ENCODE data around the gene FTO.
A peak's percentile ranks its signal among the peaks of the same experiment; 100 is the strongest.
"Not testable (repeated sequence)": the region's sequence is repeated elsewhere in the genome, so short reads cannot be mapped to it uniquely, and the experiment has no call there.

FTO gene

DNA sequence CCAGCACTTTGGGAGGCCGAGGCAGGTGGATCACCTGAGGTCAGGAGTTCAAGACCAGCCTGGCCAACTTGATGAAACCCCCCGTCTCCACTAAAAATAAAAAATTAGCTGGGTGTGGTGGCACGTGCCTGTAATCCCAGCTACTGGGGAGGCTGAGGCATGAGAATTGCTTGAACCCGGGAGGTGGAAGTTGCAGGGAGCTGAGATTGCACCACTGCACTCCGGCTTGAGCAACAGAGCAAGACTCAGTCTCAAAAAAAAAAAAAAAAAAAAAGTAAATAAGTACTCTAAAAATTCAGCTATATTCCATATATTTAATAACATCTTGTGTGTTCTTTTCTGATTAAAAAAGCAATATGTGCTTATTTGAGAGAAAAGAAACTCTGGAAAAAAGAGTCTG is 142.6 kb downstream of the FTO start:
- H3K9me3 Mint-ChIP-seq, H3K4me3 Mint-ChIP-seq, H3K27me3 Mint-ChIP-seq, H3K36me3 Mint-ChIP-seq, DNase-seq, H3K27ac Mint-ChIP-seq, CTCF ChIA-PET: not testable (repeated sequence)
- H3K4me1 Mint-ChIP-seq = peaks cover 12% of the 10 kb centered on the region

DNA sequence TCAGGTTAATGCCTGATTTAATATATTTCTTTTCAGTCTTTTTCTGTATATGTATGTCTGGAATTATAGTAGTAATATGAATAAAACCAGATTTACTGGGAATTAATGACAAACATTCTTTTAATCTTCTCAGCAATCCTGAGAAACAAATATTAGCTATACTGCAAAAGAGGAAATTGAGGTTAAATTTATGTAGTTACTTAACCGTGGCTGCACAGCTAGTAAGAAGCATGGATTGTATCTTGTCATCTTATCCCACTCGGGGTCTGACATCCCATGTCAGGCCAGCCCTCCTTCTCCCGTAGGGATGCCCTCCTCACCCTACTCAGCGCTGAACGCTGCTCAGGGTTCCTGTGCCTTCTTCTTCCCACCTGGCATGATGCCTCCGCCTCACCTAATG is 143.0 kb downstream of the FTO start:
- DNase-seq = no peak
- Mint-ChIP-seq H3K27me3 (no peaks in the 10 kb centered on the region), H3K27ac (no peak overlapping the region), H3K36me3 (peaks cover 3% of the 10 kb centered on the region), H3K9me3 (no peaks in the 10 kb centered on the region), H3K4me1 (peaks cover 12% of the 10 kb centered on the region), H3K4me3 (no peak overlapping the region)
- CTCF ChIA-PET = no interaction called here

DNA sequence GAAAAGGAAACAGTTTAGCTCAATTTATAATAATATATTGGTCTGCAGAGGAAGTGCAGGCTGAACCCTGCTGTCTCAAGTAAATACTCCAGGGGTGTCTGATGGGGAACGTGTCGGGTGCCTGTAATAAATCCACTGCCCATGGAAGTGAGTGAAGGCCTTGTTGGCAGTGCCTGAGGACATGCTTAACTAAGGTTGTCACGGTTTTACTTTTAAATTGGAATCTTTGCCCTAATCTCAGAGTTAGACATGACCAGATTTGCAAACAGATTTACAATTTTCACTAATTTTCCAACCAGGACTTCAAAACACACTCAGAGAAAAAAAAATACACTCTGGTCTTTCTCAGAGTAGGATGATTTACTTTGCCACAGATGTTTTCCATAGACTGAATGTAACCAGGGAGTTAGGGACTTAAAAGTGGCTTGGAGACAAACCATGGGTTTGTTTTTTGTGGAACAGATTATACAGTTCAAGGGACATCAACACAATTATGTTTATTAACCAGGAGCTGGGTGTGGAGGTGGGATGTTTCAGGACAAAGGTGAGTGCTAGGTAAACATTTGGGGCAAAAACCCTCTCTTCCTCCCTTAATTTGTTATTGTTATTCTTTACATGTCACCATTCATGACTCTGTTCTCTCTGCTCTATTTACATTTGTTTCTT is 144.5 kb downstream of the FTO start:
- Mint-ChIP-seq H3K9me3 (no peaks in the 10 kb centered on the region), H3K27me3 (no peaks in the 10 kb centered on the region), H3K27ac (peak overlapping the region; percentile 21), H3K4me3 (no peak overlapping the region), H3K36me3 (peaks cover 6% of the 10 kb centered on the region), H3K4me1 (peaks cover 12% of the 10 kb centered on the region)
- CTCF ChIA-PET = no interaction called here
- no peak for DNase-seq

DNA sequence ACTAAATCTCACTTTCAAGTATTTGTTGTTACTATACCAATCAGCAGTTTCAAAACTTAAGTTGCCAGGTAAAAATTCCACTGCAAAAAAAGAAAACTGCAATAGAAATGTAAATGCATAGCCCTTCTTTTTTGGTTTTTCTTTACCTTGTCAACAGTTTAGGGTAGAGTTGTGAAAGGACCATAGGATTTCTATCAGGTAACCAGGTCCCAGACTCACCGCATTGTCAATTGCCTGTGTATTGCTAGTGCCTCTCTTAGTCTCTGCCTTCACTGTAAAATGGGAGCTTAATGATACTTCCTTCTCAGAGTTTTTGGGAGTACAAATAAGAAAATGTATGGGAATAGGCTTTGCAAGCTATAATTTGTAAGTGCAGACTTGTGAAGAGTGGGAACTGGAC is 145.0 kb downstream of the FTO start:
- Mint-ChIP-seq H3K36me3 (peaks cover 6% of the 10 kb centered on the region), H3K27me3 (no peaks in the 10 kb centered on the region), H3K9me3 (no peaks in the 10 kb centered on the region), H3K4me3 (no peak overlapping the region), H3K4me1 (peaks cover 12% of the 10 kb centered on the region), H3K27ac (peak overlapping the region; percentile 21)
- CTCF ChIA-PET = interaction anchor here (0.6 kb wide), 1 partner anchor 18 kb away, joined by 3 read pairs; no protein-coding TSS in a partner anchor
- no peak for DNase-seq

DNA sequence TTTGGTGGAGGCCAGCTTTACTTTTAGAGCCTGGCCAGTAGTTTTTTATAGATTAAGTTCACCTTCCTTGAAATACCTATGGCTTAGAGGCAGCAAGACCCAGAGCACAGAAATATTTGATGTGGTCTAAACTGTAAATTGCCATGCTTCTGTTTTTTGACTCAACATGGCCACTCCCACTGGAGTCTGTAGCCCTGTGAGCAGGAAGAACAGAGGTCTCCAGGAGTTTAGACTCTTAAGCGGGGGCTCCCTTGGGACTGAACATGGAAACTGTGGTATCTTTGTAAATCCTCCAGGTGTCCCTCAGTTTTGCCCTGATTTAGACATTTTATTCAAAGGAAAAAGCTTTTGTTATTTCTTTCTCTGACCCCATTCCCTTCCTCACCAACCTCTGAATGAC is 145.6 kb downstream of the FTO start:
- peaks cover 12% of the 10 kb centered on the region for H3K4me1 Mint-ChIP-seq

DNA sequence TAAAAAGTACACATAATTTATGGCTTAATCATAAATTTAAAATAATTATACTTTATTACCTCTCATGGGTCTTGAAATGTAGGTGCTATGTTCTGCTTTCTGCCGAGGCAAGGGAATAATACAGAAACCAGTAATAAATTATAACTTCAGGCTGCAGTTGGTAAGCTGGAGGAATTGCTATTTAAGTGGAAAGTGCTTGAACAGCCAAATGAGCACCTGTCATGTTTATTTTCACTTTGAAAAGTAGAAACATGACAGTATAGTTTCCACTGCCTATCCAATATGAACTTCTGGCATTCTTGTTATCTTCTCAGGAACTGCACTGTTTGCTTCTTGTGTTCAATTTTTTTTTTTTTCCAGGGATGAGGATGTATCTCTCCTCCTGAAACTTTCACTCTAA is 146.0 kb downstream of the FTO start:
- no peaks in the 10 kb centered on the region for H3K27me3 Mint-ChIP-seq
- no peak overlapping the region for H3K4me3 Mint-ChIP-seq
- CTCF ChIA-PET = no interaction called here
- H3K36me3 Mint-ChIP-seq = peaks cover 4% of the 10 kb centered on the region
- DNase-seq = no peak
- H3K9me3 Mint-ChIP-seq = no peaks in the 10 kb centered on the region
- no peak overlapping the region for H3K27ac Mint-ChIP-seq
- H3K4me1 Mint-ChIP-seq = peaks cover 9% of the 10 kb centered on the region

More for the DNA sequence above, 145.6 kb downstream of the FTO start:
- no peak for DNase-seq
- CTCF ChIA-PET = interaction anchor here (0.6 kb wide), 1 partner anchor 18 kb away, joined by 3 read pairs; no protein-coding TSS in a partner anchor
- Mint-ChIP-seq H3K27ac (no peak overlapping the region), H3K27me3 (no peaks in the 10 kb centered on the region), H3K9me3 (no peaks in the 10 kb centered on the region), H3K4me3 (no peak overlapping the region), H3K36me3 (peaks cover 6% of the 10 kb centered on the region)

DNA sequence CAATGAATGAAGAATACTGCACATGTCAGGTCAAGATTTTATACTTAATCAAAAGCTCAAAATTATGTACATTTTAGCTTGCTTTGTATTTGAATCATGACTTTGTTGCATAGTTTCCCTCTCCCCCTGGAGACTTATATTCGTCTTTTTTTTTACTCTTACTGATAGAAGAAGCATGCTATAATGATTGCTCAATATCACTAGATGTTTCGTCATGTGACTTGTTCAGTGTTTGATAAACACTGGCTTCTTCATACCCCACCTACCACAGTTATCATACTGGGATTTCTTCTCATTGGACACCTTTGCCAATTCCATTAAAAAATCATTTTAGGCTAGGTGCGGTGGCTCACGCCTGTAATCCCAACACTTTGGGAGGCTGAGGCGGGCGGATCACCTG is 148.7 kb downstream of the FTO start:
- no peak for DNase-seq
- Mint-ChIP-seq H3K27ac (no peak overlapping the region), H3K4me1 (peaks cover 8% of the 10 kb centered on the region), H3K27me3 (no peaks in the 10 kb centered on the region), H3K36me3 (peaks cover 4% of the 10 kb centered on the region), H3K9me3 (no peaks in the 10 kb centered on the region), H3K4me3 (no peak overlapping the region)
- CTCF ChIA-PET = no interaction called here

DNA sequence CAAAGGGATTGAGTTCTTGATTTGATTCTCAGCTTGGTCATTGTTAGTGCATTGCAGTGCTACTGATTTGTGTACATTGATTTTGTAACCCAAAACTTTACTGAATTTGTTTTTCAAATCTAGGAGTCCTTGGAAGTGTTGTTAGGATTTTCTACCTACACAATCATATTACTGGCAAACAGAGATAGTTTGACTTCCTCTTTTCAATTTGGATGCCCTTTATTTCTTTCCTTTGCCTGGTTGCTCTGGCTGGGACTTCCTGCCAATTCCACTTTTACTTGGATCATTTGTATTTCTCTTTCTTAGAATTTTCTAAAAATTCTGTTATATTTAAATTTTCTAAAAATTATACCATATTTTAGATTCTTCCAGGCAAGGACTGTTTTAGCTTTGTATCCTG is 151.1 kb downstream of the FTO start:
- Mint-ChIP-seq H3K36me3 (peaks cover 4% of the 10 kb centered on the region), H3K9me3 (no peaks in the 10 kb centered on the region), H3K4me3 (no peak overlapping the region), H3K4me1 (no peaks in the 10 kb centered on the region), H3K27me3 (no peaks in the 10 kb centered on the region), H3K27ac (no peak overlapping the region)
- CTCF ChIA-PET = no interaction called here
- DNase-seq = no peak

DNA sequence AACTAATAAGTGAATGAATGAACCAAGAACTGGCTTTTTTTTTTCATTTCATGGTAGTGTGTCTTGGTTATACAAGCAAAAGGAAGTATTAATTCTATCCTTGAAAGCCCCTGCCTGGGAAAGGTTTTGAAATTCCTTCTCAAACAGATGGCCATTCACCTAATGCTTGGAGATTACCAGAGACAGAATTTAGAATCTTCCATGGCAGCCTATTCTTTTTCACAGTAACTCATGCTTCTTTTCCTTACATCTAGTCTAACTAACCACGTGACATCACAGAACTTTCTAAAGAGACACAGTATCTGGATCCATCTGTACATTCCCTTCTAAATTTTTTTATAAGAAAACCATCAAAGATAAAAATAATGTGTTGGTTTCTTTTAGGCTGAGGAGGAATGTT is 151.6 kb downstream of the FTO start:
- H3K27me3 Mint-ChIP-seq = no peaks in the 10 kb centered on the region
- H3K9me3 Mint-ChIP-seq = no peaks in the 10 kb centered on the region
- CTCF ChIA-PET = no interaction called here
- no peak for DNase-seq
- no peak overlapping the region for H3K27ac Mint-ChIP-seq
- no peak overlapping the region for H3K4me3 Mint-ChIP-seq
- H3K4me1 Mint-ChIP-seq = no peaks in the 10 kb centered on the region
- peaks cover 4% of the 10 kb centered on the region for H3K36me3 Mint-ChIP-seq

DNA sequence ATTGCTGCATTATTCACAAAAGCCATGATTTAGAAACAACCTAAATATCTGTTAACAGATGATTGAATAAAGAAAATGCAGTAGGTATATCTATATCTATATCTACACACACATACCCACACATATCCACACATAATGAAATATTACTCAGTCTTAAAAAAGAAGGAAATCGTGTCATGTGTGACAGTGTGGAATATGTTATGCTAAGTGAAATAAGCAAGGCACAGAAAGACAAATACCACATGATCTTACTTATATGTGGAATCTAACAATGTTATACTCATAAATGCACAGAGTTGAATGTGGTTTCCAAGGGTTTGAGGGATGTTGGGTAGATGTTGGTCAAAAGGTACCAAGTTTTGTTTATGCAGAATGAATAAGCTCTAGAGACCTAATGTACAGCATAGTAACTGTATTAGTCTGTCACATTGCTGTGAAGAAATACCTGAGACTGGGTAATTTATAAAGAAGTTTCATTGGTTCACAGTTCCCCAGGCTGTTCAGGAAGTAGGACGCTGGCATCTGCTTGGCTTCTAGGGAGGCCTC is 156.1 kb downstream of the FTO start:
- Mint-ChIP-seq H3K27me3 (no peaks in the 10 kb centered on the region), H3K4me3 (no peak overlapping the region), H3K4me1 (no peaks in the 10 kb centered on the region), H3K9me3 (no peaks in the 10 kb centered on the region), H3K27ac (no peak overlapping the region), H3K36me3 (peaks cover 3% of the 10 kb centered on the region)
- DNase-seq = no peak
- CTCF ChIA-PET = no interaction called here

DNA sequence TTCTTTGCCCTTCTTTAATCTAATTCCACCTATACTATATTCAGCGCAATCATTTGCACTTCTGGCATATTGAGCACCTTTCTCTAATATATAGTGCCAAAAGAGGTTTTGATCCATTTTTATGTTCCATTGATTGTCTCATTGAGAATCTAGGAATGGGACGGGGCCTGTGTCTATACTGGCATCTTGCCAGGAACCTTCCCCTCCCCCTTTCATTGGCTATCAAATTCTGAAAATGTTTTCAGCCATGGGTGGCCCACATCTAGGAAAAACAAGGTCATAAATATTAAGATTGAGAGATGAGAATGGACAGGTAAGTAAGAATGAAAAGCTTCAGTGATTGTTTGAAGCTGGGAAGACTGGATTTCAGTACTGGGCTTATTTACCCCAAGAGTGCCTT is 159.9 kb downstream of the FTO start:
- DNase-seq = no peak
- no peaks in the 10 kb centered on the region for H3K27me3 Mint-ChIP-seq
- peaks cover 2% of the 10 kb centered on the region for H3K9me3 Mint-ChIP-seq
- no peak overlapping the region for H3K27ac Mint-ChIP-seq
- H3K36me3 Mint-ChIP-seq = peaks cover 10% of the 10 kb centered on the region
- H3K4me1 Mint-ChIP-seq = peaks cover 6% of the 10 kb centered on the region
- H3K4me3 Mint-ChIP-seq = no peak overlapping the region
- CTCF ChIA-PET = interaction anchor here (0.6 to 1.2 kb wide), 2 partner anchors 18 to 121 kb away, joined by 3 read pairs; no protein-coding TSS in a partner anchor

DNA sequence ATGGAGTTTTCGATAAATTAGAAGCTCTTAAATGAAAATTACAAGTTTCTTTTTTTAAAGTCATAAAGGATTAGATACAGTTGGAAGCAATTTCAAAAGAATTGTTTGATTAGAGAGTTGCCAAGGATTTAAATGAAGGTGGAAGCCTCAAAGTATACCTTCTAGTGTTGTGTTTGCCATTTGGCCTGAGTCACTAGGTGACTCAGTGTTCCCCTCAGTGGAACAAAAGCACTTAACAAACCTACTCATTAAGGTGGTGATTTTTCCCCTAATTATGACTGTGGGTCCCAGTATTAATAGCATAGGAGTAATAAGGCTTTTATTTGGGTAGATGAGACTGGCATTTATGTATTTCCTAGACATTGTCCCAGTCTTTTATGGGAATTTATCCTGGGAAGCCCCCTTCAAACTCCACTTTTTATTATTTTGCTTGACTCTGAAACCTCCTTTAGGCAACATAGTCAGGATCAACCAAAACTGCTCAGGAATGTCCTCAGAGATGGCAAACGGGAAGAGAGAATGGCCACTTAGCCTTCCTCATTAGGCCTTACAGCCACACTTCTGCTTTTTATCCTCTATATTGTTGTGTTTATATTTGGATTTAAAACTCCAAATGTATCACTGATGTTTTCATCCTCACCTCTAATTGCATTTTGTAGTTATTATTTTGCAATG is 161.0 kb downstream of the FTO start:
- Mint-ChIP-seq H3K36me3 (peaks cover 15% of the 10 kb centered on the region), H3K9me3 (peaks cover 2% of the 10 kb centered on the region), H3K27me3 (no peaks in the 10 kb centered on the region), H3K4me3 (no peak overlapping the region), H3K4me1 (peaks cover 6% of the 10 kb centered on the region), H3K27ac (no peak overlapping the region)
- DNase-seq = no peak
- CTCF ChIA-PET = interaction anchor here (1.2 kb wide), 1 partner anchor 122 kb away, joined by 3 read pairs; no protein-coding TSS in a partner anchor

DNA sequence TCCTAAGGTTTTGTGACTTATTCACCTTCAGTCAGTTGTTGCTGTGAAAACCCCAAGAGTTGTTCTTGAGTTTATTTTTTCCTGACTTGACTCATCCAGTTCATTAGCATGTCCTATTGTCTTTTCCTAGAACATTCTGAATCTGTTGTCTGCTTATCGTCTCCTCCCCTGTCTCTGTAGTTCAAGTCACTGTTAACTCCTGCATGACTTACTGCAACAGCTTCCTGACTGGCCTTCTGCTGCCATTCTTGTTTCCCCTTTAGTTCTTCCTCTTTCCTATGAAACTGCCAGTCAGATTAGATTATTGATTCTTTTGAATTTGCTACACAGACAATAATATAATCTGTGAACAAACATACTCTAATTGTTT is 161.5 kb downstream of the FTO start:
- no peak overlapping the region for H3K4me3 Mint-ChIP-seq
- CTCF ChIA-PET = no interaction called here
- peaks cover 5% of the 10 kb centered on the region for H3K9me3 Mint-ChIP-seq
- H3K36me3 Mint-ChIP-seq = peaks cover 19% of the 10 kb centered on the region
- peaks cover 6% of the 10 kb centered on the region for H3K4me1 Mint-ChIP-seq
- no peak for DNase-seq
- H3K27me3 Mint-ChIP-seq = no peaks in the 10 kb centered on the region
- H3K27ac Mint-ChIP-seq = no peak overlapping the region

DNA sequence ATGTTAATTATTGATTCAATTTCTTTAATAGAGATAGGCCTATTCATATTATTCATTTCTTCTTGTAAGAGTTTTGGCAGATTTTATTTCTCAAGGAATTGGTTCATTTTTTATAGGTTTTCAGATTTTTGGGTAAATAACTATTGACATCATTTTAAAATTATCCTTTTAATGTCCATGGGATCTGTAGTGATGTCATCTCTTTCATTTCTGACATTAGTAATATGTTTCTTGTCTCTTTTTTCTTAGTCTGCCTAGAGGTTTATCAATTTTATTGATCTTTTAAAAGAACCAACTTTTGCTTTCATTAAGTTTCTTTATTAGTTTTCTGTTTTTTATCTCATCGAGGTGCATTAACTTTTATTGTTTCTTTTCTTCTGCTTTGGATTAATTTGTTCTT is 162.6 kb downstream of the FTO start:
- no peak overlapping the region for H3K27ac Mint-ChIP-seq
- CTCF ChIA-PET = no interaction called here
- peaks cover 27% of the 10 kb centered on the region for H3K36me3 Mint-ChIP-seq

DNA sequence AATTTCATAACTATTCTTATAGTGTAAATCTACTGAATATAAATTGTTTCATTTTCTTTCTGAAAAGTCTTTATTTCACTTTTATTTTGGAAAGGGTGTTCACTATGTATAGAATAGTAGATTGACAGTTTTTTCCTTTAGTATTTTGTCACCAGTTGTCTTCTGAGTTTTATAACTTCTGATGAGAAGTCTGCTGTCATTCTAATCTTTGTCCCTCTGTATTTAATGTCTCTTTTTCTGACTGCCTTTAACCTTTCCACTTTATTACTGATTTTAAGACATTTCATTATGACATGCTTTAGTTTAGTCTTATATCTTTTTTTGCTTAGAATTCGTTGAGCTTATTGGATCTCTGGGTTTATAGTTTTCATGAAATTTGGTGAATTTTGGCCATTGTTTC is 166.9 kb downstream of the FTO start:
- CTCF ChIA-PET = no interaction called here
- Mint-ChIP-seq H3K9me3 (peaks cover 15% of the 10 kb centered on the region), H3K4me3 (no peak overlapping the region), H3K27me3 (no peaks in the 10 kb centered on the region), H3K27ac (no peak overlapping the region), H3K36me3 (peaks cover 33% of the 10 kb centered on the region), H3K4me1 (peaks cover 4% of the 10 kb centered on the region)
- DNase-seq = no peak

More for the DNA sequence above, 162.6 kb downstream of the FTO start:
- Mint-ChIP-seq H3K27me3 (no peaks in the 10 kb centered on the region), H3K4me3 (no peak overlapping the region), H3K4me1 (peaks cover 6% of the 10 kb centered on the region), H3K9me3 (peaks cover 12% of the 10 kb centered on the region)
- no peak for DNase-seq
